IgD-negative memory B cell (primary cell): ENCODE results near the gene KRTAP29-1. TPM values are rescaled to one million over a fixed set of nuclear protein-coding genes. Genes with fewer than 3 reads are reported as not detected.
"Not testable (repeated sequence)": the region's sequence is repeated elsewhere in the genome, so short reads cannot be mapped to it uniquely, and the experiment has no call there.

Experiments
- H3K27ac Mint-ChIP-seq, 3 donors: one replicate each; pipeline ENCODE4 v1.8.0; 2020 to 2022; ENCODE audit warnings: mild to moderate bottlenecking in 3 of 3, mixed read lengths in 3 of 3, moderate library complexity in 1 of 3
- H3K27me3 Mint-ChIP-seq: one replicate; pipeline ENCODE4 v1.8.0; 2021; ENCODE audit warnings: mixed read lengths
- H3K36me3 Mint-ChIP-seq: one replicate; pipeline ENCODE4 v1.8.0; 2020; ENCODE audit warnings: mild to moderate bottlenecking, mixed read lengths
- H3K4me1 Mint-ChIP-seq, 3 donors: one replicate each; pipeline ENCODE4 v1.8.0; 2020 to 2022; ENCODE audit warnings: mixed read lengths in 3 of 3, mild to moderate bottlenecking in 1 of 3
- H3K4me3 Mint-ChIP-seq, 4 donors: one replicate each; pipeline ENCODE4 v1.8.0; 2020 to 2022; ENCODE audit warnings: mild to moderate bottlenecking in 4 of 4, mixed read lengths in 4 of 4, moderate library complexity in 3 of 4
- H3K9me3 Mint-ChIP-seq, 3 donors: one replicate each; pipeline ENCODE4 v1.8.0; 2020 to 2021; ENCODE audit warnings: mixed read lengths in 3 of 3, mild to moderate bottlenecking in 1 of 3
- polyA plus RNA-seq: library from polyadenylated mRNA; unstranded; fragments of 300-500 nt; fragmentation: Illumina TruSeq; gene quantifications from one replicate; pipeline ENCODE4 v1.2.3, GENCODE V29; 2021

The KRTAP29-1 gene
- polyA plus RNA-seq = not detected

- H3K27ac Mint-ChIP-seq = no peak within 1 kb of the TSS
- H3K4me3 Mint-ChIP-seq = peak within 1 kb of the TSS in 1 of 4 donors; percentile 30
- peaks cover 8 to 23% (median 20%) of the 10 kb centered on the region in 3 donors for H3K4me1 Mint-ChIP-seq
- H3K36me3 Mint-ChIP-seq = no peaks in the 10 kb centered on the region
- peaks cover 0 to 6% (median 2%) of the 10 kb centered on the region in 3 donors for H3K9me3 Mint-ChIP-seq
- peaks cover 16% of the 10 kb centered on the region for H3K27me3 Mint-ChIP-seq
Measured at GRCh38 chr17:41301916-41302901, at the start of gene KRTAP29-1. TSS of gene KRTAP29-1 (minus strand) at chr17:41302851. CDS start at chr17:41302851, 0 bp downstream.

GRCh38 chr17:41351177-41351576, 48.5 kb upstream of the KRTAP29-1 start:
- peaks cover 0 to 3% (median 0%) of the 10 kb centered on the region in 3 donors for H3K9me3 Mint-ChIP-seq
- no peak overlapping the region for H3K27ac Mint-ChIP-seq
- no peaks in the 10 kb centered on the region for H3K36me3 Mint-ChIP-seq
- no peaks in the 10 kb centered on the region for H3K4me1 Mint-ChIP-seq
- H3K27me3 Mint-ChIP-seq = peaks cover 8% of the 10 kb centered on the region
- no peak overlapping the region for H3K4me3 Mint-ChIP-seq

- H3K4me3 Mint-ChIP-seq, H3K36me3 Mint-ChIP-seq, H3K9me3 Mint-ChIP-seq, H3K27me3 Mint-ChIP-seq, H3K4me1 Mint-ChIP-seq: not testable (repeated sequence)
- H3K27ac Mint-ChIP-seq = peak within 1 kb of the TSS in 1 of 3 donors; percentile 1
Measured at GRCh38 chr17:41350381-41350878, 47.8 kb upstream of the KRTAP29-1 start, which contains the start of gene KRT33A. TSS of gene KRT33A (minus strand) at chr17:41350828. CDS start at chr17:41350767, 61 bp downstream.

GRCh38 chr17:41347869-41348760, 45.5 kb upstream of the KRTAP29-1 start:
- Mint-ChIP-seq H3K4me1 (no peaks in the 10 kb centered on the region), H3K4me3 (no peak overlapping the region), H3K27me3 (peaks cover 8% of the 10 kb centered on the region), H3K36me3 (no peaks in the 10 kb centered on the region), H3K9me3 (peaks cover 4 to 5% (median 4%) of the 10 kb centered on the region in 3 donors), H3K27ac (no peak overlapping the region)

GRCh38 chr17:41346421-41346820, 43.8 kb upstream of the KRTAP29-1 start:
- peaks cover 4 to 19% (median 11%) of the 10 kb centered on the region in 3 donors for H3K9me3 Mint-ChIP-seq
- not testable (repeated sequence) for H3K36me3 Mint-ChIP-seq, H3K27ac Mint-ChIP-seq, H3K4me3 Mint-ChIP-seq, H3K4me1 Mint-ChIP-seq, H3K27me3 Mint-ChIP-seq

GRCh38 chr17:41345992-41346391, 43.3 kb upstream of the KRTAP29-1 start:
- Mint-ChIP-seq H3K9me3 (peaks cover 4 to 19% (median 11%) of the 10 kb centered on the region in 3 donors), H3K36me3 (no peaks in the 10 kb centered on the region), H3K27ac (no peak overlapping the region), H3K4me1 (peaks cover 0 to under 1% (median 0%) of the 10 kb centered on the region in 3 donors), H3K27me3 (peaks cover 5% of the 10 kb centered on the region), H3K4me3 (no peak overlapping the region)

GRCh38 chr17:41343029-41343428, 40.4 kb upstream of the KRTAP29-1 start:
- H3K4me3 Mint-ChIP-seq = no peak overlapping the region
- H3K27me3 Mint-ChIP-seq = peaks cover 5% of the 10 kb centered on the region
- H3K4me1 Mint-ChIP-seq = peaks cover 5 to 26% (median 19%) of the 10 kb centered on the region in 3 donors
- H3K36me3 Mint-ChIP-seq = no peaks in the 10 kb centered on the region
- H3K9me3 Mint-ChIP-seq = peaks cover 4 to 19% (median 11%) of the 10 kb centered on the region in 3 donors
- peak overlapping the region in 1 of 3 donors; percentile 83 for H3K27ac Mint-ChIP-seq

GRCh38 chr17:41340934-41341861, 38.5 kb upstream of the KRTAP29-1 start:
- no peaks in the 10 kb centered on the region for H3K36me3 Mint-ChIP-seq
- peak overlapping the region in 2 of 3 donors; percentile 78 to 83 for H3K27ac Mint-ChIP-seq
- H3K9me3 Mint-ChIP-seq = peaks cover 4 to 19% (median 11%) of the 10 kb centered on the region in 3 donors
- H3K4me3 Mint-ChIP-seq = peak overlapping the region in 1 of 4 donors; percentile 46
- H3K27me3 Mint-ChIP-seq = peaks cover 5% of the 10 kb centered on the region
- peaks cover 5 to 28% (median 19%) of the 10 kb centered on the region in 3 donors for H3K4me1 Mint-ChIP-seq

- Mint-ChIP-seq H3K9me3 (peaks cover 4 to 19% (median 11%) of the 10 kb centered on the region in 3 donors), H3K4me1 (peaks cover 5 to 30% (median 19%) of the 10 kb centered on the region in 3 donors), H3K36me3 (no peaks in the 10 kb centered on the region), H3K27ac (peak overlapping the region in 2 of 3 donors; percentile 2 to 93), H3K27me3 (peaks cover 6% of the 10 kb centered on the region), H3K4me3 (no peak overlapping the region)
Measured at GRCh38 chr17:41340494-41340893, 37.8 kb upstream of the KRTAP29-1 start.

GRCh38 chr17:41339571-41340172, 37.0 kb upstream of the KRTAP29-1 start:
- Mint-ChIP-seq H3K27ac (peak overlapping the region; percentile 19 to 93 (median 32)), H3K36me3 (no peaks in the 10 kb centered on the region), H3K27me3 (peaks cover 8% of the 10 kb centered on the region), H3K9me3 (peaks cover 4 to 19% (median 11%) of the 10 kb centered on the region in 3 donors), H3K4me3 (peak overlapping the region in 2 of 4 donors; percentile 0 to 5), H3K4me1 (peaks cover 7 to 34% (median 19%) of the 10 kb centered on the region in 3 donors)

GRCh38 chr17:41338961-41339485, 36.4 kb upstream of the KRTAP29-1 start:
- Mint-ChIP-seq H3K4me1 (peaks cover 13 to 38% (median 19%) of the 10 kb centered on the region in 3 donors), H3K36me3 (no peaks in the 10 kb centered on the region), H3K4me3 (peak overlapping the region in 2 of 4 donors; percentile 0 to 5), H3K27me3 (peaks cover 14% of the 10 kb centered on the region), H3K27ac (peak overlapping the region; percentile 19 to 86 (median 32)), H3K9me3 (peaks cover 4 to 19% (median 10%) of the 10 kb centered on the region in 3 donors)

GRCh38 chr17:41335747-41336146, 33.1 kb upstream of the KRTAP29-1 start:
- H3K9me3 Mint-ChIP-seq = no peaks in the 10 kb centered on the region
- no peaks in the 10 kb centered on the region for H3K36me3 Mint-ChIP-seq
- no peak overlapping the region for H3K4me3 Mint-ChIP-seq
- H3K4me1 Mint-ChIP-seq = peaks cover 18 to 40% (median 18%) of the 10 kb centered on the region in 3 donors
- H3K27ac Mint-ChIP-seq = no peak overlapping the region
- peaks cover 10% of the 10 kb centered on the region for H3K27me3 Mint-ChIP-seq
